SK-N-SH treated with all-trans-retinoic acid at 6 μM for 48 hours (cell line): ENCODE data around the gene GOLGA5.

Experiments used
- ATAC-seq: fragments of 200-7000 bp; cut with Tn5 transposase; 3 replicates; pipeline ENCODE4 v1.9.1; 2020; ENCODE audit warnings: mild to moderate bottlenecking, moderate library complexity
- ARNTL ChIP-seq: fragments of 450-650 bp; formaldehyde crosslinking; IDR thresholded peaks from 2 replicates; pipeline ENCODE4 v1.5.0; 2020; ENCODE audit warnings: low read depth, mild to moderate bottlenecking, moderate library complexity, borderline replicate concordance
- BACH2 ChIP-seq: fragments of 250-450 bp; sonication (Bioruptor Pico); IDR thresholded peaks from 2 replicates; pipeline ENCODE4 v1.9.0; 2021; ENCODE audit warnings: mild to moderate bottlenecking, borderline replicate concordance
- CSDC2 ChIP-seq: fragments of 250-450 bp; sonication (Bioruptor Pico); IDR thresholded peaks from 2 replicates; pipeline ENCODE4 v1.5.0; 2020; ENCODE audit warnings: mild to moderate bottlenecking, moderate library complexity
- CSRNP3 ChIP-seq: fragments of 250-450 bp; sonication (Bioruptor Pico); IDR thresholded peaks from 2 replicates; pipeline ENCODE4 v1.5.1; 2021; ENCODE audit warnings: mild to moderate bottlenecking, moderate library complexity
- GLIS3 ChIP-seq: fragments of 250-450 bp; sonication (Bioruptor Pico); IDR thresholded peaks from 2 replicates; pipeline ENCODE4 v1.5.0; 2020; ENCODE audit warnings: mild to moderate bottlenecking, moderate library complexity
- ISL1 ChIP-seq: fragments of 250-450 bp; sonication (Bioruptor Pico); IDR thresholded peaks from 2 replicates; pipeline ENCODE4 v2.1.2; 2022; ENCODE audit warnings: mild to moderate bottlenecking, moderate library complexity
- OSR1 ChIP-seq: fragments of 250-450 bp; sonication (Bioruptor Pico); IDR thresholded peaks from 2 replicates; pipeline ENCODE4 v1.8.0; 2022; ENCODE audit warnings: moderate library complexity, mild to moderate bottlenecking, inconsistent platforms
- POU6F1 ChIP-seq: fragments of 250-450 bp; sonication (Bioruptor Pico); IDR thresholded peaks from 2 replicates; pipeline ENCODE4 v1.8.0; 2021; ENCODE audit warnings: low read depth, mild to moderate bottlenecking, moderate library complexity, borderline replicate concordance
- PPARA ChIP-seq: fragments of 250-450 bp; sonication (Bioruptor Pico); IDR thresholded peaks from 2 replicates; pipeline ENCODE4 v1.5.0; 2020; ENCODE audit warnings: mild to moderate bottlenecking, borderline replicate concordance
- RARB ChIP-seq: fragments of 250-450 bp; sonication (Bioruptor Pico); IDR thresholded peaks from 2 replicates; pipeline ENCODE4 v1.8.0; 2021; ENCODE audit warnings: mild to moderate bottlenecking, moderate library complexity
- SNAI2 ChIP-seq: fragments of 250-450 bp; sonication (Bioruptor Pico); IDR thresholded peaks from 2 replicates; pipeline ENCODE4 v1.5.0; 2020; ENCODE audit warnings: mild to moderate bottlenecking, moderate library complexity
- TCF4 ChIP-seq: fragments of 250-450 bp; sonication (Bioruptor Pico); IDR thresholded peaks from 2 replicates; pipeline ENCODE4 v1.8.0; 2021; ENCODE audit warnings: mild to moderate bottlenecking, moderate library complexity, borderline replicate concordance
- TOX ChIP-seq: fragments of 250-450 bp; sonication (Bioruptor Pico); IDR thresholded peaks from 2 replicates; pipeline ENCODE4 v1.8.0; 2021; ENCODE audit warnings: mild to moderate bottlenecking, moderate library complexity, borderline replicate concordance
- ZC3H10 ChIP-seq: fragments of 250-450 bp; sonication (Bioruptor Pico); IDR thresholded peaks from 2 replicates; pipeline ENCODE4 v1.5.1; 2021; ENCODE audit warnings: mild to moderate bottlenecking, moderate library complexity
- ZFP30 ChIP-seq: fragments of 450-650 bp; formaldehyde crosslinking; IDR thresholded peaks from 2 replicates; pipeline ENCODE4 v1.5.0; 2022; ENCODE audit warnings: mild to moderate bottlenecking, moderate library complexity
- ZNF565 ChIP-seq: fragments of 450-650 bp; formaldehyde crosslinking; conservative IDR thresholded peaks from 2 replicates; pipeline ENCODE4 v1.5.0; 2020; ENCODE audit warnings: low read depth, mild to moderate bottlenecking, moderate library complexity
- ZNF70 ChIP-seq: fragments of 450-650 bp; formaldehyde crosslinking; IDR thresholded peaks from 2 replicates; pipeline ENCODE4 v1.5.0; 2020; ENCODE audit warnings: mild to moderate bottlenecking, moderate library complexity
- ZNF8 ChIP-seq: fragments of 450-650 bp; formaldehyde crosslinking; IDR thresholded peaks from 2 replicates; pipeline ENCODE4 v1.5.0; 2020; ENCODE audit warnings: mild to moderate bottlenecking, moderate library complexity
- TF ChIP-seq, protein P1 (sequence below): fragments of 250-450 bp; sonication (Bioruptor Pico); IDR thresholded peaks from 2 replicates; pipeline ENCODE4 v1.5.0; 2020; ENCODE audit warnings: mild to moderate bottlenecking, moderate library complexity
- TF ChIP-seq, protein P2 (sequence below): fragments of 250-450 bp; sonication (Bioruptor Pico); IDR thresholded peaks from 2 replicates; pipeline ENCODE4 v1.8.0; 2020; ENCODE audit warnings: mild to moderate bottlenecking, moderate library complexity, borderline replicate concordance

GOLGA5 gene

DNA sequence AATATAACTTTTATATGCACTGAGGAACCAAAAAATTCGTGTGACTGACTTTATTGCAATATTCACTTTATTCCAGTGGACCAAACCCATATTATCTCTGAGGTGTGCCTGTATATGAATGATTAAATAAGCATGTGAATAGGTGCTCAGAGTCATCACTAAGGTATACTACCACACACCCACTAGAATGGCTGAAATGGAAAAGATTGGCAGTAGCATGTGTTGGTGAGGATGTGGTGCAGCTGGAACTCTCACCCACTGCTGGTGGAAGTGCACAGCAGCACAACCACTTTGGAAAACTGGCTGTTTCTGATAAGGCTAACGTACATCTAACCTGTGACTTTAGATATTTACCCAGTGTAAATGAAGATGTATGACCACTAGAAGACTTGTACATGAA lies 36.8 kb downstream of the GOLGA5 start:
- TF ChIP-seq, protein P1, sequence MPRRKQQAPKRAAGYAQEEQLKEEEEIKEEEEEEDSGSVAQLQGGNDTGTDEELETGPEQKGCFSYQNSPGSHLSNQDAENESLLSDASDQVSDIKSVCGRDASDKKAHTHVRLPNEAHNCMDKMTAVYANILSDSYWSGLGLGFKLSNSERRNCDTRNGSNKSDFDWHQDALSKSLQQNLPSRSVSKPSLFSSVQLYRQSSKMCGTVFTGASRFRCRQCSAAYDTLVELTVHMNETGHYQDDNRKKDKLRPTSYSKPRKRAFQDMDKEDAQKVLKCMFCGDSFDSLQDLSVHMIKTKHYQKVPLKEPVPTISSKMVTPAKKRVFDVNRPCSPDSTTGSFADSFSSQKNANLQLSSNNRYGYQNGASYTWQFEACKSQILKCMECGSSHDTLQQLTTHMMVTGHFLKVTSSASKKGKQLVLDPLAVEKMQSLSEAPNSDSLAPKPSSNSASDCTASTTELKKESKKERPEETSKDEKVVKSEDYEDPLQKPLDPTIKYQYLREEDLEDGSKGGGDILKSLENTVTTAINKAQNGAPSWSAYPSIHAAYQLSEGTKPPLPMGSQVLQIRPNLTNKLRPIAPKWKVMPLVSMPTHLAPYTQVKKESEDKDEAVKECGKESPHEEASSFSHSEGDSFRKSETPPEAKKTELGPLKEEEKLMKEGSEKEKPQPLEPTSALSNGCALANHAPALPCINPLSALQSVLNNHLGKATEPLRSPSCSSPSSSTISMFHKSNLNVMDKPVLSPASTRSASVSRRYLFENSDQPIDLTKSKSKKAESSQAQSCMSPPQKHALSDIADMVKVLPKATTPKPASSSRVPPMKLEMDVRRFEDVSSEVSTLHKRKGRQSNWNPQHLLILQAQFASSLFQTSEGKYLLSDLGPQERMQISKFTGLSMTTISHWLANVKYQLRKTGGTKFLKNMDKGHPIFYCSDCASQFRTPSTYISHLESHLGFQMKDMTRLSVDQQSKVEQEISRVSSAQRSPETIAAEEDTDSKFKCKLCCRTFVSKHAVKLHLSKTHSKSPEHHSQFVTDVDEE (CRISPR knock-in tag): no peak
- TF ChIP-seq CSDC2 (CRISPR knock-in tag) (no peak), CSRNP3 (CRISPR knock-in tag) (no peak), TOX (CRISPR knock-in tag) (no peak), PPARA (CRISPR knock-in tag) (no peak), BACH2 (CRISPR knock-in tag) (no peak), TCF4 (no peak), ZFP30 (CRISPR knock-in tag) (no peak), ARNTL (CRISPR knock-in tag) (no peak), RARB (CRISPR knock-in tag) (no peak), ZNF8 (CRISPR knock-in tag) (no peak), OSR1 (CRISPR knock-in tag) (no peak), POU6F1 (CRISPR knock-in tag) (no peak), SNAI2 (CRISPR knock-in tag) (no peak), ZNF565 (CRISPR knock-in tag) (no peak), GLIS3 (CRISPR knock-in tag) (no peak), ZC3H10 (CRISPR knock-in tag) (no peak), ISL1 (CRISPR knock-in tag) (no peak)
- TF ChIP-seq, protein P2, sequence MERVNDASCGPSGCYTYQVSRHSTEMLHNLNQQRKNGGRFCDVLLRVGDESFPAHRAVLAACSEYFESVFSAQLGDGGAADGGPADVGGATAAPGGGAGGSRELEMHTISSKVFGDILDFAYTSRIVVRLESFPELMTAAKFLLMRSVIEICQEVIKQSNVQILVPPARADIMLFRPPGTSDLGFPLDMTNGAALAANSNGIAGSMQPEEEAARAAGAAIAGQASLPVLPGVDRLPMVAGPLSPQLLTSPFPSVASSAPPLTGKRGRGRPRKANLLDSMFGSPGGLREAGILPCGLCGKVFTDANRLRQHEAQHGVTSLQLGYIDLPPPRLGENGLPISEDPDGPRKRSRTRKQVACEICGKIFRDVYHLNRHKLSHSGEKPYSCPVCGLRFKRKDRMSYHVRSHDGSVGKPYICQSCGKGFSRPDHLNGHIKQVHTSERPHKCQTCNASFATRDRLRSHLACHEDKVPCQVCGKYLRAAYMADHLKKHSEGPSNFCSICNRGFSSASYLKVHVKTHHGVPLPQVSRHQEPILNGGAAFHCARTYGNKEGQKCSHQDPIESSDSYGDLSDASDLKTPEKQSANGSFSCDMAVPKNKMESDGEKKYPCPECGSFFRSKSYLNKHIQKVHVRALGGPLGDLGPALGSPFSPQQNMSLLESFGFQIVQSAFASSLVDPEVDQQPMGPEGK (CRISPR knock-in tag): no peak
- ATAC-seq: no peak

- TF ChIP-seq ZNF70 (no peak), ZFP30 (CRISPR knock-in tag) (no peak), TOX (CRISPR knock-in tag) (no peak), OSR1 (CRISPR knock-in tag) (no peak), ISL1 (CRISPR knock-in tag) (no peak), CSDC2 (CRISPR knock-in tag) (no peak), POU6F1 (CRISPR knock-in tag) (no peak), ZNF8 (CRISPR knock-in tag) (no peak), ZNF565 (CRISPR knock-in tag) (no peak), GLIS3 (CRISPR knock-in tag) (no peak), TCF4 (no peak)
- TF ChIP-seq, protein P1 (CRISPR knock-in tag): no peak
- ATAC-seq: peak; percentile 27; the same call in 1 of the 3 replicates
Observed at GRCh38 chr14:92832137-92832700, 38.1 kb downstream of the GOLGA5 start.
